B cell (primary cell): ENCODE results near the gene RIPOR3. TPM values are rescaled to one million over a fixed set of nuclear protein-coding genes. Genes with fewer than 3 reads are reported as not detected.
"Not testable (repeated sequence)": the region's sequence is repeated elsewhere in the genome, so short reads cannot be mapped to it uniquely, and the experiment has no call there.

ENCODE experiments used
- ATAC-seq: fragments of 200-7000 bp; cut with Tn5 transposase; one replicate; pipeline ENCODE4 v1.10.0; 2021; ENCODE audit warnings: low read depth, mild to moderate bottlenecking, moderate number of reproducible peaks, moderate library complexity
- CTCF ChIA-PET: fragments of 350-600 bp; sonication (Branson Sonifier 250); formaldehyde crosslinking; loops from one replicate; lab custom pipeline; 2021; ENCODE audit warnings: antibody characterized with exemption, inconsistent platforms; lab: Charles Lee
- POLR2A ChIA-PET: fragments of 350-600 bp; sonication (Branson Sonifier 250); formaldehyde crosslinking; loops from one replicate; lab custom pipeline; 2021; ENCODE audit warnings: antibody characterized with exemption; lab: Charles Lee
- DNase-seq: peaks from one replicate; pipeline ENCODE4 v3.0.0; 2013
- H2AFZ ChIP-seq: 2 replicates; pipeline ENCODE4 v1.6.1; 2012; ENCODE audit warnings: mild to moderate bottlenecking, low read depth, low read length; ENCODE audit not compliant: insufficient read depth, poor library complexity, severe bottlenecking
- H3K27ac ChIP-seq, 2 donors: 1 replicate in 1 of 2; 2 replicates in 1 of 2; pipeline ENCODE4 v1.5.1; 2012 to 2013; ENCODE audit warnings: low read length in 2 of 2, mild to moderate bottlenecking in 2 of 2, moderate library complexity in 1 of 2
- H3K27me3 ChIP-seq, 4 experiments: fragments of 200-600 bp in 1 of 4; sonication (generic) in 1 of 4; replicated peaks in 1 of 4; 1 replicate in 2 of 4; 2 replicates in 2 of 4; pipeline versions ENCODE4 v1.6.1 to v1.7.0; 2013 to 2016; ENCODE audit warnings: low read length in 3 of 4, mild to moderate bottlenecking in 2 of 4, mixed read lengths in 1 of 4, moderate library complexity in 1 of 4; ENCODE audit not compliant: insufficient read depth in 4 of 4, control insufficient read depth in 3 of 4; ENCODE audit errors: control extremely low read depth in 1 of 4
- H3K36me3 ChIP-seq, 2 experiments: replicated peaks in 1 of 2; 1 replicate in 1 of 2; 2 replicates in 1 of 2; pipeline versions ENCODE4 v1.6.1 to v1.7.1; 2013; ENCODE audit warnings: low read length in 1 of 2; ENCODE audit not compliant: insufficient read depth in 2 of 2, control insufficient read depth in 1 of 2; ENCODE audit errors: control extremely low read depth in 1 of 2, extremely low read depth in 1 of 2
- H3K4me1 ChIP-seq, 2 donors: fragments of 200-600 bp in 1 of 2; sonication (generic) in 1 of 2; 1 replicate in 1 of 2; 2 replicates in 1 of 2; pipeline versions ENCODE4 v1.5.1 to v1.6.1; 2013 to 2017; ENCODE audit warnings: low read length in 2 of 2; ENCODE audit not compliant: control insufficient read depth in 2 of 2, insufficient read depth in 2 of 2
- H3K4me2 ChIP-seq: replicated peaks from 2 replicates; pipeline ENCODE3; 2012; ENCODE audit warnings: mild to moderate bottlenecking, low read depth, low read length; ENCODE audit not compliant: poor library complexity, severe bottlenecking
- H3K4me3 ChIP-seq, 5 experiments: fragments of 200-600 bp in 1 of 5; sonication (generic) in 1 of 5; 1 replicate in 3 of 5; 2 replicates in 2 of 5; pipeline versions ENCODE4 v1.5.1 to v1.7.0; 2011 to 2016; ENCODE audit warnings: low read length in 4 of 5, mild to moderate bottlenecking in 4 of 5, low read depth in 2 of 5, control low read depth in 1 of 5, moderate library complexity in 1 of 5; ENCODE audit not compliant: insufficient read depth in 1 of 5; ENCODE audit errors: control extremely low read depth in 1 of 5, extremely low read depth in 1 of 5
- H3K79me2 ChIP-seq: fragments of 200-600 bp; sonication (generic); one replicate; pipeline ENCODE4 v1.6.0; 2016; ENCODE audit warnings: low read length; ENCODE audit not compliant: control insufficient read depth, insufficient read depth
- H3K9ac ChIP-seq: fragments of 200-600 bp; sonication (generic); 2 replicates; pipeline ENCODE4 v1.6.1; 2017; ENCODE audit warnings: mild to moderate bottlenecking, low read length, moderate library complexity
- H3K9me3 ChIP-seq, 3 donors: one replicate each; pipeline versions ENCODE4 v1.6.1 to v1.7.1; 2013; ENCODE audit warnings: low read length in 2 of 3; ENCODE audit not compliant: control insufficient read depth in 2 of 3, insufficient read depth in 1 of 3; ENCODE audit errors: control extremely low read depth in 1 of 3
- H4K20me1 ChIP-seq: 2 replicates; pipeline ENCODE4 v1.6.0; 2012; ENCODE audit warnings: mild to moderate bottlenecking, low read length; ENCODE audit not compliant: insufficient read depth, control insufficient read depth, poor library complexity, severe bottlenecking
- H3K27ac Mint-ChIP-seq: one replicate; pipeline ENCODE4 v1.8.0; 2021; ENCODE audit warnings: mixed read lengths
- H3K27me3 Mint-ChIP-seq: one replicate; pipeline ENCODE4 v1.8.0; 2021; ENCODE audit warnings: mixed read lengths
- H3K4me1 Mint-ChIP-seq: one replicate; pipeline ENCODE4 v1.8.0; 2021; ENCODE audit warnings: mixed read lengths
- H3K4me3 Mint-ChIP-seq: one replicate; pipeline ENCODE4 v1.8.0; 2021; ENCODE audit warnings: mixed read lengths
- H3K9me3 Mint-ChIP-seq: one replicate; pipeline ENCODE4 v1.8.0; 2022; ENCODE audit warnings: mixed read lengths; ENCODE audit not compliant: insufficient read depth
- EZH2 ChIP-seq: IDR thresholded peaks from 2 replicates; pipeline ENCODE4 v1.6.1; 2012; ENCODE audit warnings: borderline replicate concordance, low read depth, mild to moderate bottlenecking, moderate library complexity, low read length; ENCODE audit not compliant: insufficient read depth, poor library complexity, severe bottlenecking
- WGBS: methylation state at CpG from one replicate; pipeline ENCODE4 v1.1.5; 2013; ENCODE audit warnings: missing lambda C conversion rate; ENCODE audit not compliant: insufficient coverage; 5-methylcytosine and 5-hydroxymethylcytosine counted together
- intact Hi-C: fragments of 100-400 bp; cut with micrococcal nuclease; formaldehyde crosslinking; loops from one replicate; pipeline ENCODE4 v1.10.0; 2022
- polyA plus RNA-seq: library from polyadenylated mRNA; depleted of rRNA; stranded (reverse); fragments of >200 nt; gene quantifications from 2 replicates; pipeline ENCODE4 v1.2.3, GENCODE V29; 2012
- total RNA-seq, 2 donors: library from RNA; stranded (reverse); fragments of 120-200 nt in 1 of 2; gene quantifications; 1 replicate in 1 of 2; 2 replicates in 1 of 2; pipeline versions ENCODE4 v1.2.3 to v1.2.4, GENCODE V29; 2013 to 2022
- TF ChIP-seq, protein P1 (sequence below): fragments of 200-600 bp; IDR thresholded peaks from one replicate; pipeline ENCODE4 v1.8.0; 2022; ENCODE audit warnings: antibody characterized with exemption, mild to moderate bottlenecking

Gene RIPOR3
- total and polyA plus RNA-seq, 2 donors (not counting 1 experiment from before 2014, with no cell fraction given) = 0.09 to 0.27 TPM

DNA sequence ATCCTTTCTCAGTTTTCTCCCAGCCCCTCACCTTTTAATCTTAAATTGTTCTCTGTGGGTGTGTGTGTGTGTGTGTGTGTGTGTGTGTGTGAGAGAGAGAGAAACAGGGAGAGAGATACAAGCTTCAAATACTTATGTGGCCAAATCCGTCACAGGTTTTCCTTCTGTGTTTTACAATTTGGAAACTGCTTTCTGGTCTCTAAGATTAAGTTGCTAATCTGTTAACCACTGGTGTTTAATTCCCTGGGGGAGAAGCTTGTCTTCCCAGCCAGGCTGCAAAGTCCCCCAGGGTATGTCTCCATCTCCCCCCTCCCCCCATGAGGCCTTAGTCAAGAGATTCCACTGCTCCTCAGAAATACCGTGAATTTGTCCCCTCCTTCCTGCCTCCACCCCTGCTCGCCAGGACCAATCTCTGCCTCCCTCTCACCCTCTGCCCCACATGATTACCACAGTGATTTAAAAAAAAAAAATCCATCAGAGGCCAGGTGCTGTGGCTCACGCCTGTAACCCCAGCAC is 49.0 kb downstream of the RIPOR3 start:
- H3K4me3 ChIP-seq = no peak overlapping the region
- no peak overlapping the region for H3K27ac ChIP-seq
- no peak overlapping the region for H3K4me2 ChIP-seq
- no peak overlapping the region for H3K9ac ChIP-seq
- ChIA-PET CTCF (no interaction called here), POLR2A (no interaction called here)
- whole genome bisulfite sequencing = 22% methylated on average over 1 of the region's 4 CpGs
- no peaks in the 10 kb centered on the region for H3K4me1 ChIP-seq
- no peaks in the 10 kb centered on the region for H3K79me2 ChIP-seq
- intact Hi-C loops = no loop called here
- peaks cover 0 to 12% (median 7%) of the 10 kb centered on the region in 3 donors for H3K9me3 ChIP-seq
- Mint-ChIP-seq H3K27me3 (peaks cover under 1% of the 10 kb centered on the region), H3K9me3 (no peaks in the 10 kb centered on the region), H3K27ac (no peak overlapping the region), H3K4me1 (no peaks in the 10 kb centered on the region), H3K4me3 (no peak overlapping the region)
- H3K36me3 ChIP-seq = no peaks in the 10 kb centered on the region
- no peak overlapping the region for H2AFZ ChIP-seq
- H3K27me3 ChIP-seq = peaks cover 0 to 6% (median 2%) of the 10 kb centered on the region in 4 experiments
- no peaks in the 10 kb centered on the region for H4K20me1 ChIP-seq
- ATAC-seq = no peak
- TF ChIP-seq, protein P1, sequence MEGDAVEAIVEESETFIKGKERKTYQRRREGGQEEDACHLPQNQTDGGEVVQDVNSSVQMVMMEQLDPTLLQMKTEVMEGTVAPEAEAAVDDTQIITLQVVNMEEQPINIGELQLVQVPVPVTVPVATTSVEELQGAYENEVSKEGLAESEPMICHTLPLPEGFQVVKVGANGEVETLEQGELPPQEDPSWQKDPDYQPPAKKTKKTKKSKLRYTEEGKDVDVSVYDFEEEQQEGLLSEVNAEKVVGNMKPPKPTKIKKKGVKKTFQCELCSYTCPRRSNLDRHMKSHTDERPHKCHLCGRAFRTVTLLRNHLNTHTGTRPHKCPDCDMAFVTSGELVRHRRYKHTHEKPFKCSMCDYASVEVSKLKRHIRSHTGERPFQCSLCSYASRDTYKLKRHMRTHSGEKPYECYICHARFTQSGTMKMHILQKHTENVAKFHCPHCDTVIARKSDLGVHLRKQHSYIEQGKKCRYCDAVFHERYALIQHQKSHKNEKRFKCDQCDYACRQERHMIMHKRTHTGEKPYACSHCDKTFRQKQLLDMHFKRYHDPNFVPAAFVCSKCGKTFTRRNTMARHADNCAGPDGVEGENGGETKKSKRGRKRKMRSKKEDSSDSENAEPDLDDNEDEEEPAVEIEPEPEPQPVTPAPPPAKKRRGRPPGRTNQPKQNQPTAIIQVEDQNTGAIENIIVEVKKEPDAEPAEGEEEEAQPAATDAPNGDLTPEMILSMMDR = no peak
- TF ChIP-seq EZH2 = no peak
- no peak for DNase-seq

- ATAC-seq, H3K4me3 Mint-ChIP-seq, POLR2A ChIA-PET, DNase-seq, H3K79me2 ChIP-seq, H3K27me3 ChIP-seq, H3K27ac Mint-ChIP-seq, H3K4me2 ChIP-seq, H3K4me1 ChIP-seq, H4K20me1 ChIP-seq, H3K27ac ChIP-seq, H3K9me3 ChIP-seq, H3K4me3 ChIP-seq, H3K27me3 Mint-ChIP-seq, intact Hi-C loops, CTCF ChIA-PET, H3K36me3 ChIP-seq, H3K4me1 Mint-ChIP-seq, H3K9ac ChIP-seq, H2AFZ ChIP-seq, H3K9me3 Mint-ChIP-seq: not testable (repeated sequence)
- 100% methylated on average over 2 of the region's 11 CpGs for WGBS
Measured at GRCh38 chr20:50641625-50642287, 49.6 kb downstream of the RIPOR3 start.

GRCh38 chr20:50639971-50640711 is 51.2 kb downstream of the RIPOR3 start:
- H3K4me2 ChIP-seq, H3K36me3 ChIP-seq, POLR2A ChIA-PET, H3K27ac Mint-ChIP-seq, H3K9me3 Mint-ChIP-seq, H4K20me1 ChIP-seq, H3K27me3 Mint-ChIP-seq, intact Hi-C loops, H3K9ac ChIP-seq, H3K27me3 ChIP-seq, CTCF ChIA-PET, H3K4me1 Mint-ChIP-seq, H3K27ac ChIP-seq, ATAC-seq, DNase-seq, H3K4me3 ChIP-seq, H3K79me2 ChIP-seq, H2AFZ ChIP-seq, H3K4me1 ChIP-seq, H3K4me3 Mint-ChIP-seq, H3K9me3 ChIP-seq: not testable (repeated sequence)
- WGBS = 71% methylated on average over 7 of the region's 20 CpGs
